IPS-NIHi7 (cell line): ENCODE measurements around the gene SURF1.
"Not testable (repeated sequence)": the region's sequence is repeated elsewhere in the genome, so short reads cannot be mapped to it uniquely, and the experiment has no call there.

Experiments
- DNase-seq: peaks from one replicate; pipeline ENCODE4 v3.0.0; 2012; ENCODE audit warnings: mixed read lengths; ENCODE audit errors: extremely low spot score

SURF1 gene, protein sequence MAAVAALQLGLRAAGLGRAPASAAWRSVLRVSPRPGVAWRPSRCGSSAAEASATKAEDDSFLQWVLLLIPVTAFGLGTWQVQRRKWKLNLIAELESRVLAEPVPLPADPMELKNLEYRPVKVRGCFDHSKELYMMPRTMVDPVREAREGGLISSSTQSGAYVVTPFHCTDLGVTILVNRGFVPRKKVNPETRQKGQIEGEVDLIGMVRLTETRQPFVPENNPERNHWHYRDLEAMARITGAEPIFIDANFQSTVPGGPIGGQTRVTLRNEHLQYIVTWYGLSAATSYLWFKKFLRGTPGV

DNA sequence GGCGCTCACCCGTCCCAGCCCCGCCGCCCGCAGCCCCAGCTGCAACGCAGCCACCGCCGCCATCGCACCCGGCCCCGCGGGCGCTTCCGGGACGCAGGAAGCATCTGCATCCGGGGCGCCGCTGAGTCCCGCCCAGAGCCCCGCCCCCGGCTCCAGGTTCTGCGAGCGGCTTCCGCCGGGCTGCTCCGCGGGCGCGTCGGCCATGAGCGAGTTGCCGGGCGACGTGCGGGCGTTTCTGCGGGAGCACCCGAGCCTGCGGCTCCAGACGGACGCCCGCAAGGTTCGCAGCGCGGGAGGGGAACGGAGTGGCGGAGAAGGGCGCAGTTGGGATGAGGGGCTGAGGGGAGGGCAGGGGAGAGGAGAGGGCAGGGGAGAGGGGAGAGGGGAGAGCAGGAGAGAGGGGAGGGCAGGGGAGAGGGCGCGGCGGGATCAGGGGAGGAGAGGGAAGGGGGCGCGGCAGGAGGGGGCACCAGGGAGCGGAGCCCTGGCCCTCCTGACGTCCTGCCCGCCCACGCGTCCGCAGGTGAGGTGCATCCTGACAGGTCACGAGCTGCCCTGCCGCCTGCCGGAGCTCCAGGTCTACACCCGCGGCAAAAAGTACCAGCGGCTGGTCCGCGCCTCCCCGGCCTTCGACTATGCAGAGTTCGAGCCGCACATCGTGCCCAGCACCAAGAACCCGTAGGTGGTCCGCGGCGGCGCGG lies at the start of gene SURF1, which contains the start of gene SURF2:
Gene SURF1, minus strand, starts transcription at position 97 of the 701 bp plus-strand sequence. Its CDS starts 34 bp downstream, at position 63.
Gene SURF2, plus strand, starts transcription at position 160 of the 701 bp plus-strand sequence. Its CDS starts 43 bp downstream, at position 203.
- peak; percentile 88 for DNase-seq

DNA sequence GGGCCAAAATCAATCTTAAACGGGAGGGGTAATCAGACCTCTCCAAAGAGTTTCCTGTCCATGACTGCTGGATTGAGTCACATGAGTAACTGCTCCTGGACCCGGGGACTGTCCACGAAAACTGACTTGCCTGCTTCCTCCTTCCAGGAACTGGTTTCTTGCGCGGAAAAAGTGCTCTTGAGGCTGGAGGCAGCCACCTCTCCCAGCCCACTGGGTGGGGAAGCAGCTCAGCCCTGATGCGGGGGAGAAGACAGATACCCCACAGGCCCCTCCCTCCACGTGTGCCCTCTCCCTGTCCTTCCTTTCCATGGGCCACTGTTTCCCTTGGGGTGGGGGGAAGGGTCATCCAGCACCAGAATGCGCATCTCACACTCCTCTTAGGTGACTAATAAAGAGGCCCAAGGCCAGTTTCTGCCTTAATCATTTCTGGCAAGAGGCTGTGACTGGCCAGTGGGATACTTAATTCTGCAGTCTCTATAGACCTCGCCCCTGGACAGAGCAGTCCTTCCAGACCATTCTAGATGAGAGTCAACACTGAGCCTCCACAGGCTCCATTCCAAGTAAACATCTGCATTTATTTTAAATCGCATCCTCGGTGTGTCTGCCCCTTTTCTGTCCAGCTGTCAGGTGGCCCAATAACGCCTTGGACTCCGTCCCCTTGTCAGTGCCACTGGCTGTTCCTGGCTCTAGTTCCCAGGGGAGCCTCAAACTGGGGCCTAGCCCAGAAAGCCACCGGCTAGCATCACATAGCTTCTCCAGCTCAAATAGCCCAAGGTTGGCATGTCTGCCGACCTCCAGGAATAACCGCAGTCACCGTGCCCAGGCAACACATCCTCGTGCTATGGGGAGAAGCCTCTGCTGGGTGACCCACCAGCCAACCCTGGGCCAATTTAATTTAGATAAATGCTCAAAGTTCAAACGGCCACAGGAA lies 49.5 kb upstream of the SURF1 start:
- no peak for DNase-seq

DNA sequence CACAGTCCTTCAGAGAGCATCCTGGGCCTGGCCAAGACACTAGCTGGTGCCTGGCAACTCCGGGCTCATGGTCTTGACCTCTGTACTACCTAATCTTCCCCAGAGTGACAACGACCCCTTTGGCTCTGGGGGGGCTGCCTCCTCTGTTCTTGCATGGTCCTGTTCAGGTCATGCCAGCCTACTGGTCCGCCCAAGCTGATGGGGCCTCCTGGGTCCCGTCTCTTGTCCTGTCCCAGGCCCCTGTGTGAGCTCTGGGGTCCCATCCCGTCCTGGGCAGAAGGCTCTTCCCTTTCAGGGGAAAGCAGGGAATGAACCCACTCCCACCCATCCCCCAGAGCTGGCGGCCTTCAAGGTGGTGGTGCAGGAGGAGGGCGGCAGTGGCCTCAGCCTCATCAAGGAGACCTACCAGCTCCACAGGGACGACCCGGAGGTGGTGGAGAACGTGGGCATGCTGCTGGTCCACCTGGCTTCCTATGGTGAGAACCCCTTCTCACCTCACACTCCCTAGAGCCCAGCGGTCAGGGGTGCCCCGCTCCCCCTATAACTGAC lies 48.2 kb upstream of the SURF1 start:
- no peak for DNase-seq

DNA sequence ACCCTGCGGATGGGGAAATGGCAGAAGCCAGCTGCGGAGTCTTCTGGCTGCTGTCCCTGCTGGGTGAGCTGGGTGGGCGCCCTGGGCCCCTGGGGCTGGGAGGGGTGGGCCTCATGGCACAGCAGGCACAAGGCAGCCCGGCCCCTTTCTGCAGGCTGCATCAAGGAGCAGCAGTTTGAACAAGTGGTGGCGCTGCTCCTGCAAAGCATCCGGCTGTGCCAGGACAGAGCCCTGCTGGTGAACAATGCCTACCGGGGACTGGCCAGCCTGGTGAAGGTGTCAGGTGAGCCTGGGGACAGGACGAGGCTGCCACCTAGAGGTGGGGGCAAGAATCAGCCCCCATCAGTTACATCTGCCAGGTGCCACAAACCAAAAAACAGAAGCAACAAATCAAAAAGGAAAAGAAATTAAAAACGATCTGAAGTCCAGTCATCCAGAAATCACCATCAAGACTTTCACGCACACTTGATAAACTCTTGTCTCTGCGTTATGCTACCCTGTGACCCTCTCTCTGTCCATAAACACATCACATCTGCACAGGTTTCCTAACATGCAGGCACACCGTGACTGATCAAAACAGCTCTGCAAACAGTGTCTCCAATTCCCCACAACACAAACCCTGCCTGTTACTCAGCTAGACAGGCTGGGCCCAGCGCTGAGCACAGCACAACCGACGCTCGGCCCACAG lies 47.6 kb upstream of the SURF1 start:
- peak; percentile 77 for DNase-seq

DNA sequence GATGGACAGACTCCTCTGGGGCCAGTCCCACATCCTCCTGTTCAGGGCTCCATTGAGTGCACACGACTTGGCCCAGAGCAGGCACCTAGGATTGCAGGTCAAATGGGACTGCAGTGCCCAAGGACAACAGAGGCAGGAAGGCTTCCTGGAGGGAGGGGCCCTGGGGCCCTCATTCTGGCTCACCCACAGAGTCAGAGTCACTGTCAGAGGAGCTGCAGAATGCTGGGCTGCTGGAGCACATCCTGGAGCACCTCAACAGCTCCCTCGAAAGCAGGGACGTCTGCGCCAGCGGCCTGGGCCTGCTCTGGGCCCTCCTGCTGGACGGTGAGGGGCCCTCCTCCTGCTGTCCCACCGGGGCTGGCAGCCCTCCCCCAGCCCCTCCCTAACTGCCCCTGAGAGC lies 46.4 kb upstream of the SURF1 start:
- no peak for DNase-seq

DNA sequence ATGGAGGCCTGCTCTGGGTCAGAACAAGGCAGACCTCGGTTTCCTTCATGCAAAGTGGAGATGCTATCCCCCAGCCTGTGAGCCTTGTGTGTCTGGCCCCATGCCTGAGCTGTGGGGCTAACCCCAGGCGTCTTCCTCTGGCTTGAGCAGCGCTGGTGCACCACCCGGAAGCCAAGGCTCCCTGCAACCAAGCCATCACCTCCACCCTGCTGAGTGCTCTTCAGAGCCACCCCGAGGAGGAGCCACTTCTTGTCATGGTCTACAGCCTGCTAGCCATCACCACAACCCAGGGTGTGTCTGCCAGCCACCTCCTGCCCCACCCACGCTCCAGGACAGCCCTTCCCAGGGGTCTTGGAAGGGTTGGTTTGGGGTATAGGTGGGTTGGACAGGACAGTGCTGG lies 45.3 kb upstream of the SURF1 start:
- DNase-seq = no peak

DNA sequence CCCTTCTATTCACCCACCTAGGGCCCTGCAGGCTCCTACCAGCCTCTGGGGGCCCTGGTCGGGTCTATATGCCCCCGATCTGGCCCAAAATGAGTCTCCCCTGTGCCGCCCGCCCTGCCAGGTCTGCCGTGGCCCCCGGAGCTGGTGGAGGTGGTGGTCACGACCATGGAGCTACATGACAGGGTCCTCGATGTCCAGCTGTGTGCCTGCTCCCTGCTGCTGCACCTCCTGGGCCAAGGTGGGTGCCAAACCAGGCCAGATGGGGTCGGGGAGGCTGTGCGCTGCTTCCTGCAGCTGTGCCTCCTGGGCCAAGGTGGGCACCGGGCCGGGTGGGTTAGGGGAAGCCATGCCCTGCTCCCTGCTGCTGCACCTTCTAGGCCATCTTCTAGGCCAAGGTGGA lies 44.0 kb upstream of the SURF1 start:
- DNase-seq = no peak

DNA sequence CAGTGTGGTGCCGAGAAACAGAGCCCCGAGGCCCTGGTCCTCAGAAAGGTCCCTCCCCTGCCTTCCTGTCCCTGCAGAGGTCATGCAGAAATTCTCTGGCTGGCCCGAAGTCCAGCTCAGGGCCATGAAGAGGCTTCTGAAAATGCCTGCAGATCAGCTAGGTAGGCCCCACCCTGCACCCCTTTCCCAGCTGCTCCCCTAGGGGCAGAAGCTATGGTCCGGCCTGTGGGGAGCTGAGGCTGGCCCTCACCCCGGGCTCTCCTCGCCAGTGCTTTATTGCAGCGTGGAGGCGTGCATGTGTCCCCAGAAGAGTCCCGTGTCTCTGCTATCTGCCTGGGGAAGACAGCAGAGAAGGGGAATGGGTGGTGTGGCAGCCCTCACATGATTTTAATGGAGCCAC lies 41.6 kb upstream of the SURF1 start:
- no peak for DNase-seq

DNA sequence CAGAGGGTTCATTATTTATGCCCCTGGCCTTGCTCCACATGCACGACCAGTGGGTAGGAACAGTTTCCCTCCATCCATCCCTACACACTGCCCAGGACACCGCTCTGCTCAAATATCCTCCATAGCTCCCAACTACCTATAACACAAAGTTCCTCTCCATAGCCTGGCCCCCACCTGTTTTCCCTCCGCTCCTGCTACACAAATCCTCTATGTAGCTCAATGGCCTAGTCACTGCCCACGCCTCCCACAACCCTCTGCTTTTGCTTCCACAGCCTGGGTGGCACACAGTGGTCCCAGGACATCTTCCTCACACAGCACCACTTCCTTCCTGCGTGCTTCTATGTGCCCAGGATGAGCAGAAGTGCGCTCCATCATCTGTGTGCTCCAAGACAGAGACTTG lies 41.1 kb upstream of the SURF1 start:
- DNase-seq = no peak

DNA sequence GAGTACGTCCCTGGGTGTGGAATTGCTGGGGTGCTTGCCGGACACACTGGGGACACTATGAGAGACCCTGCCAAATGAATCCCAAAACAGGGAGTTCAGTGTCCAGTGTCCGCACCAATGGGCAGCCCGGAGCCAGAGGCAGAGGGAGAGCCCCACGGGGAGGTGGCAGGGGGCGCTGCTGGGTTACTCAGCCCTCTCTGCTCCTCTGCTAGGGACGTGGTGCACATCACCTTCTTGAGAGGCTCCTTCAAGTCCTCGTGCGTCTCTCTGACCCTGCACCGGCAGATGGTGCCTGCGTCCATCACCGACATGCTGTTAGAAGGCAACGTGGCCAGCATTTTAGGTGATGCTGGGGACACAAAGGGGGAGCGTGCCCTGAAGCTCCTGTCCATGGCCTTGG lies 40.7 kb upstream of the SURF1 start:
- peak; percentile 83 for DNase-seq

DNA sequence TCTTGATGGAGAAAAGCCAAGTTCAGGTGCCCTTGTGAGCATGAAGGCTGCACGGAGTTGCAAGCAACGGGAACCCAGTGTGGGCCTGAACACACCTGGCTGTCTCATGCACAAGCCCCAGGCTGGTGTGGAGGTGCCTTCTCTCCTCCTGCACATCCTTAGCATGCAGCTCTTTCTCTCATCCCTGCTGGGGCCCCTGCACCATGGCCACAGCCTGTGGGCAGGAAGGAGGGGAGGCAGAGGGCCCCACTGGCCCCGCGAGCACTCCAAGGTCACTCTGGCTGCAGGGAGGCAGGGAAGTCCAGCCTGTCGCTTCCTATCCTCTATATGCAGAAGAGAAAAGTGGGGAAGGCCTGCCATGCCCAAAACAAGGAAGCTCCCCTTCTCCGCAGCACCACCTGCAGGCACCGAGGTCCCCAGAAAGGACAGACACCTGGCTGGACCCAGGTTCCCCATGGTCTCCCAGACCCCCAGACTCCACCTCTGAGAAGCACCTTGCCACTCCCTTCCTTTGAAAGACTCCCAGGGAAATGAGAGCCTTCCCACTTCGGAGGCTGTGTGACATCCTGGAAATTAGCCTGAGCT lies 38.5 kb upstream of the SURF1 start:
- DNase-seq = no peak

DNA sequence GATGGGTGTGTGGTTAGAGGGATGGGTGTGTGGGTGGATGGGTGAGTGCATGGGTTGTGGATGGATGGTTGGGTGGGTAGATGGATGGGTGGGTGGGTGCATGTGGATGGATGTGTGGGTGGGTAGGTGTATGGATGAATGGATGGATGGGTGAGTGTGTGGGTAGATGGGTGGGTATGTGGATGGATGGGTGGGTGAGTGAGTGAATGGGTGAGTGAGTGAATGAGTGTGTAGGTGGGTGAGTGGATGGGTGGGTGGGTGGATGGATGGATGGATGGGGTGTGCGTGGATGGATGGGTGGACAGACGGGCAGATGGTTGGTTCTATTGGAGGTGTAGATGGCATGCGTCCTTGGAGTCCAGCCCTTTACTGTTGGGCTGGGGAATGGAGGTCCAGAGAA lies 37.1 kb upstream of the SURF1 start:
- no peak for DNase-seq

DNA sequence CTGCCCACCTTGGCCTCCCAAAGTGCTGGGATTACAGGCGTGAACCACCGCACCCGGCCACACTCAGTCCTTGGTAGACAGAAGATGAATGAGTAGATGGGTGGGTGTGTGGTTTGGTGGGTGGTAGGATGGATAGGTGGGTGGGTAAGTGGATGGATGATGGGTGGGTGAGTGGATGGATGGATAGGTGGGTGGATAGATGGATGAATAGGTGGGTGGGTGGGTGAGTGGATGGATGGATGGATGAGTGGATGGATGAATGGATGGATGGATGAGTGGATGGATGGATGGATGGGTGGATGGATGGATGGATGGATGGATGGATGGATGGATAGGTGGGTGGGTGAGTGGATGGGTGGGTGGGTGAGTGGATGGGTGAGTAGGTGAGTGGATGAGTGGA lies 36.0 kb upstream of the SURF1 start:
- DNase-seq = not testable (repeated sequence)

DNA sequence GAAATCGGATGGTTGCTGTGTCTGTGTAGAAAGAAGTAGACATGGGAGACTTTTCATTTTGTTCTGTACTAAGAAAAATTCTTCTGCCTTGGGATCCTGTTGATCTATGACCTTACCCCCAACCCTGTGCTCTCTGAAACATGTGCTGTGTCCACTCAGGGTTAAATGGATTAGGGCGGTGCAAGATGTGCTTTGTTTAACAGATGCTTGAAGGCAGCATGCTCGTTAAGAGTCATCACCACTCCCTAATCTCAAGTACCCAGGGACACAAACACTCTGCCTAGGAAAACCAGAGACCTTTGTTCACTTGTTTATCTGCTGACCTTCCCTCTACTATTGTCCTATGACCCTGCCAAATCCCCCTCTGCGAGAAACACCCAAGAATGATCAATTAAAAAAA lies 35.2 kb upstream of the SURF1 start:
- DNase-seq = not testable (repeated sequence)

DNA sequence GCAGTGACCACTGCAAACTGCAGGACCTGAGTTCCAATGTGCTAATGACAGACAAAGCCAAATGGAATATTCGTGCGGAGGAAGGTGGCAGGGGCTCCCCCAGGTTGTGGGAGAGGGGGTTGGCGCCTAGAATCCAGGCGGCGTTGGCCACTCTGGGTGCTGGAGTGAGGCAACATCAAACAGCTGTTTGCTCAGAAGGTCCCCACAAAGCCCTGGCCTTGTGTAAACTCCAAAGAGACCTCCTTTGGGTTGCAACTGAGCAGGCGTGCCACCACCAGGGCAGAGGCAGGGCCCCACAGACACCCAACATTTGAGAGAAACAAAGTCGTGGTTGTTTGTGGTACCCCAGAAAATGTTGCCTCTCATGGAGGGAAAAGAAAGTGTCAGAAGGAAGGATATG lies 34.4 kb upstream of the SURF1 start:
- DNase-seq = no peak

DNA sequence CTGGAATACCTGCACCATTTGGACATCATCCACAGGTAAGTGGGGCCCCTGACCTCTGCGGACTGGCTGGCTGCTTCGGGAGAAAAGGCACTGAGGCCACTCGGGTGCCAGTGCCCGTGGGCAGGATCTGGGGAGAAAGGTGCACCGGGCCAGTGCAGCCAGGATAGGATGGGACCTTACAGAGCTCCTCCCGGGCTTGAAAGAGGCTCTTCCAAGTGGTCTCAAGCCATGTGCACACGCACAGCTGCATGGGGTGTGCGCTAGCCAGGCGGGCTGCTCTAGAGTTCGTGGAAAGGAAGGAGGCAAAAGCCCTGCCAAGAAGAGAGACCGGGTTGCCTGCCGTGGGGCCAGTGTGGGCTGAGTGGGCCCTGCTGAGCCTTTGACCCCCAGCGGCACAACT lies 33.3 kb upstream of the SURF1 start:
- DNase-seq = no peak

DNA sequence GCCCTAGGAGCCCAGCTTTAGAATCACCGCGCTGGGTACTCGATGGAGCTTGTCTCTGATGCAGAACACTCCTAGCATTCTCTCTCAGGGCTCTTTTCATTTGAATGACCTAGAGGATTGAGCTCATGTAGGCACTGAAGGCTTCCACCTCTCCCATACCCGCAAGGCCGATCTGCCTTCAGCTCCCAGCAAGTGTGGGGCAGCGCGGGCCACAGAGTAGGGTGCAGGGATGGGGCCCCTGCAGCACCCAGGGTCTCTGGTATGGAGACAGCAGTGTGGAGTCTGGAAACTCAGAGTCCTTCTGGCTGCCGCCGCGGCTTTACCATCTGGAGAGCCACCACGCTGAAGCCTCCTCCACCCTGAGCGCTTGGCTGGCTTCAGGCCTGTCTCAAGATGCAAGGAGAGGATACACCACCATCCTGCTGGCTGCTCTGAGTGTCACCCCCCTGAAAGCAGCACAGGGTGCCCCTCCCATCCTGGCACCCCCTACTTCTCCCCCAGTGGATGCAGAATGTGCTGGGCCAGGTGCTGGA lies 32.8 kb upstream of the SURF1 start:
- DNase-seq = no peak

DNA sequence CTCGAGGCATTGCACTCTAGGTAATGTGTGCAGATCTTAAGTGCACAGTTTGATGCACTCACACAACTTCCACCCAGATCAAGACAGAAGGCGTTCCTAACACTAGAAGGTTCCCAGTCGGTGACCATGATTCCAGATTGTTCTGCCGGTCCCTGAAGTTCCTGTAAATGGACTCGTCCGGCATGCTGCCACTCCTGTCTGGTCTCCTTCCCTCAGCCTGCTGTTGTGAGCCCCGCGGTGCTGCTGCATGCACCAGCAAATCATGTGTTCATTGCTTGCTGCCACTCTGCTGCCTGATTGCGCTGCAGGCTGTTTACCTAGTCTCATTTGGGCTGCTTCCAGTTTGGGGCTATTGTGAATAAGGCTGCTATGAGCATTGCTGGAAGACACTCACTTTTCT lies 31.4 kb upstream of the SURF1 start:
- no peak for DNase-seq

DNA sequence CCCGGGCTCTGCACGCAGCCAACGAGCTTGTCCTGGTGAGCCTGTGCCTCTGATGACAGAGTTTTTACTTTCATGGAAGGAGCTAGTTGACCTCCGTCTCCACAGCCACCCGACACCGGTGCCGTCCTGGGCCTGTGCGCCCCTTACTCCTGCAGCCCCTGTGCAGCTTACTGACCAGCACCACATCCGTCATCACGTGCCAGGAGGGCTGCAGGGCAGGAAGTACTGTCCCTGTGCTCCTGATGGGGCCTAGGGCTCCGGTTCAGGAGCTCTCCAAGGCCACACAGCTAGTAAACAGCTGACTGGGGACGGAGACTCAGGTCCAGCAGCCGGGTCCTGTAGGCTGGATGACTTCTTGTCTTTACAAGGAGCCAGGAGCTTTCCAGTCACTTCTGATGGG lies 30.1 kb upstream of the SURF1 start:
- no peak for DNase-seq

DNA sequence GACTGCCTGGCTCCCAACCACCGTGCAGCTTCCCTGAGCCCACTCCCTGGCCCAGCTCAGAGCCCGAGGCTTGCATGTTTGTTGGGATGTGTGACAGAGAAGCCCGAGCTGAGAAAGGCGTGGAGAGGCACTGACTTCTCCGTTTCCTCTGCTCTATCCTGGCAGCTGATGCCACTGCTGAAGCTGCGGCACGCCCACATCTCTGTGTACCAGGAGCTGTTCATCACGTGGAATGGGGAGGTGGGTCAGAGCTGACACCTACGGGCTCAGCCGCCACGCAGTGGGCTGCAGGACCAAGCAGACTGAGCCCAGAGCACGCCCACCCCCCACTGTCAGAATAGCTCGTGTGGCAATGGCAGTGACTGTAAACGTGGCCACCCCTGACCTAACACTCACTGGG lies 29.2 kb upstream of the SURF1 start:
- no peak for DNase-seq
